GM19193 (cell line): ENCODE measurements around the gene SLC45A2.

Source experiments
- POLR2A ChIP-seq: IDR thresholded peaks from 4 replicates; pipeline ENCODE4 v1.6.1; 2011; ENCODE audit not compliant: insufficient read depth, insufficient read length; ENCODE audit errors: extremely low read depth

The SLC45A2 gene

DNA sequence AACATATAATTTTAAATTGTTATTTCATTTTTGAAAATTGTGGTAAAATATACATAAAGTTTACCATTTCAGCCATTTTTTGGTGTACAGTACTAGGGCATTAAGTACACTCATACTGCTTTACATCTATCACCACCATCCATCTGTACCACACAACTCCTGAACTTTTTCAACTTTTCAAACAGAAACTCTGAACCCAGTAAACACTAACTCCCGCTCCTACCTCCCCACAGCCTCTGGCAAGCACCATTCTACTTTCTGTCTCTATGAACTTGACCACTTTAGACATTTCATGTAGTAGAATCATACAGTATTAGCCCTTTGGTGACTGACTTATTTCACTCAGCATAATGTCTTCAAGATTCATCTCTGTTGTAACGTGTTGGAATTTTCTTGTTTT lies 8.4 kb upstream of the SLC45A2 start:
- TF ChIP-seq POLR2A, result no peak

- TF ChIP-seq POLR2A, result no peak
Measured at GRCh38 chr5:33985447-33985846, 954 bp upstream of the SLC45A2 start.

DNA sequence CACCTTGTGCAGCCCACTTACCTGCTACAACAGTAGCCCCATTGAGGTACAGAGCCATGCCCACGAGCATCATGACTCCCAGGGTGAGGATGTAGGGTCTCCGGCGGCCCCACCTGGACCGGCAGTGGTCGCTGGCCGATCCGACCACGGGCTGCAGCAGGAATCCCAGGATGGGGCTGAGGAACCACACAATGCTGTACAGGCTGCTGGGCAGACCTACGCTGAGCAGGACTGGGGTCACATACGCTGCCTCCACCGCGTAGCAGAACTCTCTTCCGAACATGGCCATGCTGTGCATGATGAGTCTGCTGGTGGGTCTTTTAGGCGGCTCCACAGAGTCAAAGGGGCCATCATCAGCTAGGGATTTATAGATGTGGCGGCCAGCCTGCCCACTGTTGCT lies 315 bp downstream of the SLC45A2 start:
- no peak for TF ChIP-seq POLR2A

- TF ChIP-seq POLR2A, result no peak
Measured at GRCh38 chr5:33981408-33982162, 2.9 kb downstream of the SLC45A2 start.

- no peak for TF ChIP-seq POLR2A
Measured at GRCh38 chr5:33980030-33980429, 4.5 kb downstream of the SLC45A2 start.

DNA sequence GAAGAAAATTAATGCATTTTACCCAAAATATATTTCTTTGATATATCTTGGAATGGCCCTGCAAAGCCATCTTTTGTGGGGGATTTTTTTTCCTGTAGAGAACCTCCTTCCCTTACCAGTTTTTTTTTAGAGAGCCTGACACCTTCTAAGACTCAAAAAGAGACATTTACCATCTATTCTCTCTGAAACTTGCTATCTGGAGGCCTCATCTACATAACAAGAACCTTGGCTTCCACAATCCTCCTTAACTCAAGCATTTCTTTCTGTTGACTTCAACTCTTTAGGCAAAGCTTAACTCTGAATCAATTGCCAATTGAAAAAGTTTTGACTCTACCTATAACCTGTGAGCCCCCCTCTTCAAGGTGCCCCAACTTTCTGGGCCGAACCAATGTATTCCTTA lies 6.2 kb downstream of the SLC45A2 start:
- TF ChIP-seq POLR2A, result no peak

- no peak for TF ChIP-seq POLR2A
Measured at GRCh38 chr5:33976307-33976706, 8.2 kb downstream of the SLC45A2 start.

- no peak for TF ChIP-seq POLR2A
Measured at GRCh38 chr5:33975852-33976251, 8.6 kb downstream of the SLC45A2 start.

- no peak for TF ChIP-seq POLR2A
Measured at GRCh38 chr5:33973271-33973670, 11.2 kb downstream of the SLC45A2 start.

- no peak for TF ChIP-seq POLR2A
Measured at GRCh38 chr5:33969572-33970452, 14.7 kb downstream of the SLC45A2 start.

DNA sequence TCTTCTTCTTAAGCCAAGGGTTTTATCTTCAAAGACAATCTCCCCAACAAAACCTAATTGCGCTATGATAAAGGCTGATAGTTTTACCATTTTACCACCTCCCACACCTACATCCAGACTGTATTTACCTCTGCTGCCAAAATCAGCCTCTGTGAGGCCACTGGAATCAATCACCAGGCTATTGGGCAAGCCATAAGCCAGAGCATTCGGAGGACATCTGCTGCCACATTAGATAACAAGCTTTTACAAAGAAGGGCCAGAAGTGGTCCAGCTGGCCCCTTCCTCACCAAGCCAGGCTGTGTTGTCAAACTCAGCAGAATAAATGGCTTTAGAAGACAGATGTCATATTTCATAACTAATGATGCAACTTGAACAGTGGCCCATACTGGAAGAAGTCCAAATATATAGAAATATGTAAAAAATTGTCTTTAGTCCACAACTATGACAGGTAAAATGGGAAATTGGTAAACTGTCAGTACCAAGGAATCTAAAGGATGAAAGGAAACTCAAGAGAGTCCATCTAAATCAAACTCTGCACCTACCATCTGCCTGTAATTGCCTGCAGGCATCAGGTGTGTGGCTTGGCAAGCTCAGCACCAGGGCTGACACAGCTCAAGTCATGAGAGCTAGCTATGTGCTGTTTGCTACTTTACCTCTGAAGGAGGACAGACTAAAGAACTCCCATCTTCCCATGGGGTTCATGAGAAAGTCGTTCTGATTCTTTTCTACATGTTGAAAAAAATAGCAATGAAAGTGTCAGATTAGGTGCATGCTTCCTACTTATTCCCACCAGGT lies 16.1 kb downstream of the SLC45A2 start:
- no peak for TF ChIP-seq POLR2A

- TF ChIP-seq POLR2A, result no peak
Measured at GRCh38 chr5:33966805-33967204, 17.7 kb downstream of the SLC45A2 start.

DNA sequence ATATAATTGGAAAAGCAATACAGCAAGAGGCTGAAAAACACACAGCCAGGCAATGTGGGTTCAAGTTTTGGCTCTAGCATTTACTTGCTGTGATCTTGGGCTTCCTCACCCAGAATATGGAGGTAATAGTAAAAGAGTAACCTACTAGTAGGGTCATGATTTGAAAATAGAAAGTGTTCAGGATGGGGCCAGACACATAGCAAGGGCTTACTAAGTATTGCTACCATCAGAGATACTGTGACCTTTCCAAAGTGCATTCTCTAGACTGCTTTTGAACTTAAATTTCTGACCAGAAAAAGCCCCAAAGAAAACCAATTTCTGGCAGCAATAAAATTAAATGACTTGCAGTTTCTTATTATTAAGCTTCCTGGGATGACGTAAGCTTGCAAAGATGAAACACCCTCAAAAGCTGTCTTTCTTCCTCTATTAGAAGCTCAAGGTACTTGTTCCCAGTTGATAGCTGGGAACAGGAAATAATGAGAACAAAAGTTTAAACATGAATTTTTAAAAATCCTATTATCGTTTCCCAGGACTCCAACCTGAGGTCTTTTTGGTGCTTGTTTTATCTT lies 20.3 kb downstream of the SLC45A2 start:
- no peak for TF ChIP-seq POLR2A

DNA sequence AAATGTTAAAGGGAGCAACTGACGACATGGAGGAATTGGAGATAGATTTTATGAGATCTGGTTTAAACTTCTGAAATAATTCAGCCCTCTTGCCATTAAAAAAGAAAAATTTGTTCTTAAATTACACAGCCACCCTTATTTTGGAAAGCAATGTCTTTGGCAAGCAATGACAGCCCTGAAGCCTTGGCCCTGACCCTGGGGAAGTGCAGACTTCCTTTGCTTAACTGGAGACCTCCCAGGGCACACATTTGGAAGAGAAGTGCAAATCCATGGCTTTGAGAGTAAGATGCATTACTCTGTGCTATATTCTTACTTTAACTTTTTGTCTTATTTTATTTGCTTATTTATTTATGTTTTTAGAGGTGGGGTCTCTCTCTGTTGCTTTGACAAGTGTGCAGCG lies 26.3 kb downstream of the SLC45A2 start:
- no peak for TF ChIP-seq POLR2A
